Sigmoid colon (tissue), 7 donors: ENCODE measurements around the gene SERPIND1. TPM values are rescaled to one million over a fixed set of nuclear protein-coding genes. Genes with fewer than 3 reads are reported as not detected.

Experiments
- DNase-seq: peaks from one replicate; pipeline ENCODE4 v3.0.0-alpha.2; 2019
- H3K27ac ChIP-seq, 4 donors: fragments of 200-600 bp; sonication (generic); one replicate each; pipeline ENCODE4 v1.5.1; 2016 to 2019; ENCODE audit warnings: mild to moderate bottlenecking in 1 of 4
- H3K27me3 ChIP-seq, 3 donors: fragments of 200-600 bp; sonication (generic); one replicate each; pipeline ENCODE4 v1.5.1; 2019; ENCODE audit warnings: mild to moderate bottlenecking in 1 of 3
- H3K36me3 ChIP-seq, 4 donors: fragments of 200-600 bp; sonication (generic); one replicate each; pipeline ENCODE4 v1.5.1; 2016 to 2019
- H3K4me1 ChIP-seq, 4 donors: fragments of 200-600 bp; sonication (generic); one replicate each; pipeline ENCODE4 v1.5.1; 2017 to 2019
- H3K4me3 ChIP-seq, 4 donors: fragments of 200-600 bp; sonication (generic); one replicate each; pipeline ENCODE4 v1.5.1; 2017 to 2019; ENCODE audit warnings: mild to moderate bottlenecking in 2 of 4, moderate library complexity in 1 of 4
- H3K9me3 ChIP-seq, 4 donors: fragments of 200-600 bp in 3 of 4; sonication (generic) in 3 of 4; one replicate each; pipeline versions ENCODE4 v1.5.1 to v1.6.1; 2013 to 2019
- CTCF ChIP-seq, 4 experiments: fragments of 450-650 bp in 3 of 4; fragments of 200-600 bp in 1 of 4; IDR thresholded peaks; one replicate each; pipeline ENCODE4 v1.5.1; 2016 to 2019; ENCODE audit warnings: antibody characterized with exemption in 4 of 4, mild to moderate bottlenecking in 3 of 4, moderate library complexity in 2 of 4
- EP300 ChIP-seq, 4 donors: sonication (generic); formaldehyde crosslinking; IDR thresholded peaks; one replicate each; pipeline ENCODE4 v1.6.1; 2017; ENCODE audit warnings: antibody characterized with exemption in 4 of 4
- POLR2A ChIP-seq, 2 donors: fragments of 450-650 bp; IDR thresholded peaks; one replicate each; pipeline ENCODE4 v1.6.1; 2016; ENCODE audit warnings: antibody characterized with exemption in 2 of 2, mild to moderate bottlenecking in 2 of 2, moderate library complexity in 2 of 2
- POLR2AphosphoS5 ChIP-seq, 4 donors: sonication (generic); formaldehyde crosslinking; IDR thresholded peaks; one replicate each; pipeline ENCODE4 v1.6.1; 2017; ENCODE audit warnings: antibody characterized with exemption in 4 of 4
- whole genome bisulfite sequencing, 2 donors: extraction: QIAGEN DNeasy Blood & Tissue Kit; methylation state at CpG; one replicate each; pipeline ENCODE4 v1.1.7; 2013; 5-methylcytosine and 5-hydroxymethylcytosine counted together
- intact Hi-C: fragments of 100-400 bp; cut with DNase I; formaldehyde crosslinking; loops from one replicate; pipeline ENCODE4 v1.15.1; 2023
- polyA plus RNA-seq, 3 donors: library from polyadenylated mRNA; stranded (reverse); fragments of 200-250 nt; gene quantifications; one replicate each; pipeline ENCODE4 v1.2.3, GENCODE V29; 2013
- total RNA-seq, 4 donors: library from RNA; depleted of rRNA; stranded (reverse); fragments of >200 nt; gene quantifications; one replicate each; pipeline ENCODE4 v1.1.0, GENCODE V29; 2016
- donor health status: healthy with polysubstance abuse.
- donor health status: Bipolar disorder and iron deficiency.
- donor health status: healthy.

Gene SERPIND1
- total and polyA plus RNA-seq, 7 donors: 0.04 TPM; not detected in 6

GRCh38 chr22:20796731-20797130 is 22.8 kb downstream of the SERPIND1 start:
- intact Hi-C loops: no loop called here
- WGBS, 2 donors: 94 to 95% methylated on average over 8 of the region's 8 CpGs
- no peaks in the 10 kb centered on the region for H3K27me3 ChIP-seq
- no peaks in the 10 kb centered on the region for H3K9me3 ChIP-seq
- H3K27ac ChIP-seq: no peak overlapping the region
- peaks cover 24 to 85% (median 55%) of the 10 kb centered on the region in 4 donors for H3K36me3 ChIP-seq
- no peaks in the 10 kb centered on the region for H3K4me1 ChIP-seq
- TF ChIP-seq POLR2A (IDR thresholded peaks at IDR 0.05): no peak
- DNase-seq: no peak
- H3K4me3 ChIP-seq: no peak overlapping the region

- no peak overlapping the region for H3K27ac ChIP-seq
- H3K36me3 ChIP-seq: peaks cover 26 to 87% (median 58%) of the 10 kb centered on the region in 4 donors
- no peaks in the 10 kb centered on the region for H3K9me3 ChIP-seq
- no peak overlapping the region for H3K4me3 ChIP-seq
- intact Hi-C loops: no loop called here
- H3K4me1 ChIP-seq: no peaks in the 10 kb centered on the region
- DNase-seq: no peak
- no peak for TF ChIP-seq CTCF (IDR thresholded peaks at IDR 0.05)
- TF ChIP-seq POLR2A (IDR thresholded peaks at IDR 0.05): no peak
- TF ChIP-seq EP300 (IDR thresholded peaks at IDR 0.05): no peak
- no peak for TF ChIP-seq POLR2AphosphoS5 (IDR thresholded peaks at IDR 0.05)
- no peaks in the 10 kb centered on the region for H3K27me3 ChIP-seq
- 91 to 96% methylated on average over 5 of the region's 5 CpGs for WGBS, 2 donors
These were observed 24.3 kb downstream of the SERPIND1 start for GRCh38 chr22:20798218-20798617.

- Histone ChIP-seq H3K27ac (no peak overlapping the region), H3K27me3 (no peaks in the 10 kb centered on the region), H3K4me1 (no peaks in the 10 kb centered on the region), H3K4me3 (no peak overlapping the region), H3K36me3 (peaks cover 34 to 93% (median 65%) of the 10 kb centered on the region in 4 donors), H3K9me3 (no peaks in the 10 kb centered on the region)
- 93 to 97% methylated on average over 10 of the region's 10 CpGs for WGBS, 2 donors
- intact Hi-C loops: no loop called here
- TF ChIP-seq POLR2A (IDR thresholded peaks at IDR 0.05): no peak
- TF ChIP-seq EP300 (IDR thresholded peaks at IDR 0.05): no peak
- TF ChIP-seq CTCF (IDR thresholded peaks at IDR 0.05): no peak
- no peak for TF ChIP-seq POLR2AphosphoS5 (IDR thresholded peaks at IDR 0.05)
- no peak for DNase-seq
These were observed 25.1 kb downstream of the SERPIND1 start for GRCh38 chr22:20798974-20799373.

DNA sequence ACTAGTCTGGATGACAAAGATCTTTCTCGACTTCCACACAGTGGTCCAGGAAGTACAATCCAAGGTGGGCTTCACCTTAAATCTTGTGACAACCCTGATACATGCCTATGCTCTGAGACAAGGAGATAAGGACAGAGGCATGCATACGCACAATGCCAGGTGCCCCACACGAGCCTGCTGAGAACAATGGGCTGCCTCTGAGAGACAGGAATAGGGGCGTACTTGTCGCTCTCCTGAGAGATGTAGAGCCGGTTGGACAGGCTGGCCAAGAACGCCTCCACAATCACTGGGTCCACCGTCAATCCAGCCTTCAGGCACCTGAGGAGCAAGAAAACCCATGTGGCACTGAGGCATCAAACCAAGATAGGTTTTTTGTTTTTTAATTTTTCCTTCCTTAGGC is 25.5 kb downstream of the SERPIND1 start:
- Histone ChIP-seq H3K27ac (no peak overlapping the region), H3K36me3 (peaks cover 39 to 93% (median 69%) of the 10 kb centered on the region in 4 donors)
- intact Hi-C loops: no loop called here

DNA sequence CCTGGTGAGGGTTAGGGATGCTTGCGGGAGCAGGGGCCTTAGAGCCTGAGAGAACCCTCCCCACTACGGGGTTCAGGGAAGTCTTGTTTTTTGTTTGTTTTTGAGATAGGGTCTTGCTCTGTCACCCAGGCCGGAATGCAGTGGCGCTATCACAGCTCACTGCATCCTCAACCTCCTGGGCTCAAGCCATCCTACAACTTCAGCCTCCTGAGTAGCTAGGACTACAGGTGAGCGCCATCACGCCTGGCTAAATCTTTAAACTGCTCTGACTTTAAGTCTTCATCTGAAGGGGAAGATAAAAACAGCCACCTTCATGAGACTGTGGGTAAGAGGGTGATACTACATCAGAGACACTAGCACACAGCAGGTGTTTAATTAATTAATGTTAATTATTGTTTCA is 28.5 kb downstream of the SERPIND1 start:
- TF ChIP-seq CTCF (IDR thresholded peaks at IDR 0.05): no peak
- no peak for TF ChIP-seq EP300 (IDR thresholded peaks at IDR 0.05)
- no peak for TF ChIP-seq POLR2AphosphoS5 (IDR thresholded peaks at IDR 0.05)
- TF ChIP-seq POLR2A (IDR thresholded peaks at IDR 0.05): no peak
- no peak overlapping the region for H3K4me3 ChIP-seq
- no peak overlapping the region for H3K27ac ChIP-seq
- peaks cover 0 to 4% (median 0%) of the 10 kb centered on the region in 4 donors for H3K4me1 ChIP-seq
- DNase-seq: no peak
- peaks cover 49 to 100% (median 77%) of the 10 kb centered on the region in 4 donors for H3K36me3 ChIP-seq
- no peaks in the 10 kb centered on the region for H3K27me3 ChIP-seq
- intact Hi-C loops: no loop called here
- 80 to 89% methylated on average over 6 of the region's 6 CpGs for WGBS, 2 donors
- H3K9me3 ChIP-seq: no peaks in the 10 kb centered on the region

More for the DNA sequence above, 25.5 kb downstream of the SERPIND1 start:
- Histone ChIP-seq H3K4me1 (no peaks in the 10 kb centered on the region), H3K27me3 (no peaks in the 10 kb centered on the region), H3K9me3 (no peaks in the 10 kb centered on the region), H3K4me3 (no peak overlapping the region)
- 93 to 94% methylated on average over 8 of the region's 8 CpGs for WGBS, 2 donors
- no peak for DNase-seq
- TF ChIP-seq POLR2AphosphoS5 (IDR thresholded peaks at IDR 0.05) (no peak), POLR2A (IDR thresholded peaks at IDR 0.05) (no peak), CTCF (IDR thresholded peaks at IDR 0.05) (no peak), EP300 (IDR thresholded peaks at IDR 0.05) (no peak)
